HL-60 (cell line): Measurements from ENCODE around the gene ARMC9.

Source experiments
- DNase-seq, 2 experiments: peaks; one replicate each; pipeline ENCODE4 v3.0.0-alpha.2; 2010 to 2020; ENCODE audit warnings: low read depth in 1 of 2, low spot score in 1 of 2
- H3K27ac ChIP-seq: fragments of 250-450 bp; sonication (Bioruptor Pico); replicated peaks from 2 replicates; pipeline ENCODE4 v1.5.1; 2020; ENCODE audit warnings: mild to moderate bottlenecking, moderate library complexity
- H3K27me3 ChIP-seq: fragments of 250-450 bp; sonication (Bioruptor Pico); 2 replicates; pipeline ENCODE4 v1.5.1; 2021; ENCODE audit warnings: mild to moderate bottlenecking, moderate library complexity; ENCODE audit not compliant: insufficient read depth, poor library complexity, severe bottlenecking
- H3K4me3 ChIP-seq: replicated peaks from 2 replicates; pipeline ENCODE4 v1.5.1; 2011; ENCODE audit warnings: mild to moderate bottlenecking, control low read depth, low read length; ENCODE audit not compliant: insufficient read depth
- CTCF ChIP-seq: IDR thresholded peaks from one replicate; pipeline ENCODE4 v1.5.1; 2011; ENCODE audit warnings: low read length, control low read depth, inconsistent platforms; ENCODE audit not compliant: insufficient read depth
- GABPA ChIP-seq: IDR thresholded peaks from 2 replicates; pipeline ENCODE4 v1.6.1; 2012; ENCODE audit warnings: low read depth
- POLR2AphosphoS5 ChIP-seq: IDR thresholded peaks from 2 replicates; pipeline ENCODE4 v1.6.1; 2012; ENCODE audit warnings: low read depth
- REST ChIP-seq: IDR thresholded peaks from 2 replicates; pipeline ENCODE4 v1.6.1; 2012; ENCODE audit warnings: low read depth; ENCODE audit not compliant: insufficient replicate concordance
- SPI1 ChIP-seq: IDR thresholded peaks from 2 replicates; pipeline ENCODE4 v1.6.1; 2012; ENCODE audit warnings: low read depth, mild to moderate bottlenecking, borderline replicate concordance

The ARMC9 gene

GRCh38 chr2:231297108-231297908, 98.9 kb downstream of the ARMC9 start:
- H3K27ac ChIP-seq = peak overlapping the region; percentile 49
- peak; percentile 37 to 79 for DNase-seq

GRCh38 chr2:231298091-231298490, 99.7 kb downstream of the ARMC9 start:
- DNase-seq = no peak
- TF ChIP-seq GABPA (no peak), POLR2AphosphoS5 (no peak), CTCF (no peak), REST (no peak), SPI1 (no peak)
- Histone ChIP-seq H3K27ac (no peak overlapping the region), H3K4me3 (no peak overlapping the region), H3K27me3 (no peaks in the 10 kb centered on the region)

More at GRCh38 chr2:231297108-231297908, 98.9 kb downstream of the ARMC9 start:
- Histone ChIP-seq H3K27me3 (no peaks in the 10 kb centered on the region), H3K4me3 (no peak overlapping the region)
- TF ChIP-seq CTCF = peak; percentile 69
- no peak for TF ChIP-seq GABPA
- TF ChIP-seq POLR2AphosphoS5 = no peak

GRCh38 chr2:231299267-231299666, 100.8 kb downstream of the ARMC9 start:
- Histone ChIP-seq H3K27ac (peak overlapping the region; percentile 9; the same call in 1 of the 2 replicates), H3K27me3 (no peaks in the 10 kb centered on the region), H3K4me3 (no peak overlapping the region)
- peak; percentile 66 to 83 for DNase-seq
- TF ChIP-seq SPI1 (peak; percentile 42; the same call in 1 of the 2 replicates), GABPA (no peak)

- H3K27ac ChIP-seq = no peak overlapping the region; the same call in 1 of the 2 replicates
- no peak overlapping the region for H3K4me3 ChIP-seq
- no peak for DNase-seq
- no peaks in the 10 kb centered on the region for H3K27me3 ChIP-seq
- TF ChIP-seq REST (no peak), GABPA (no peak), CTCF (no peak), SPI1 (no peak), POLR2AphosphoS5 (no peak)
Observed at GRCh38 chr2:231300020-231300721, 101.7 kb downstream of the ARMC9 start.
